Left renal pelvis (tissue), 4 donors: ENCODE data around the gene BDKRB2. TPM values are rescaled to one million over a fixed set of nuclear protein-coding genes. Genes with fewer than 3 reads are reported as not detected.

Source experiments
- DNase-seq, 4 donors: peaks; one replicate each; pipeline ENCODE4 v3.0.0-alpha.2; 2013; ENCODE audit warnings: low read depth in 4 of 4, low spot score in 3 of 4
- polyA plus RNA-seq, 4 donors: library from polyadenylated mRNA; unstranded; fragments of 120-200 nt; gene quantifications; one replicate each; pipeline ENCODE4 v1.2.1, GENCODE V29; 2013; ENCODE audit not compliant: insufficient read length in 4 of 4

Gene BDKRB2
- polyA plus RNA-seq: 1 to 10 TPM; 3.3 to 4.2 (median 3.4) TPM

DNA sequence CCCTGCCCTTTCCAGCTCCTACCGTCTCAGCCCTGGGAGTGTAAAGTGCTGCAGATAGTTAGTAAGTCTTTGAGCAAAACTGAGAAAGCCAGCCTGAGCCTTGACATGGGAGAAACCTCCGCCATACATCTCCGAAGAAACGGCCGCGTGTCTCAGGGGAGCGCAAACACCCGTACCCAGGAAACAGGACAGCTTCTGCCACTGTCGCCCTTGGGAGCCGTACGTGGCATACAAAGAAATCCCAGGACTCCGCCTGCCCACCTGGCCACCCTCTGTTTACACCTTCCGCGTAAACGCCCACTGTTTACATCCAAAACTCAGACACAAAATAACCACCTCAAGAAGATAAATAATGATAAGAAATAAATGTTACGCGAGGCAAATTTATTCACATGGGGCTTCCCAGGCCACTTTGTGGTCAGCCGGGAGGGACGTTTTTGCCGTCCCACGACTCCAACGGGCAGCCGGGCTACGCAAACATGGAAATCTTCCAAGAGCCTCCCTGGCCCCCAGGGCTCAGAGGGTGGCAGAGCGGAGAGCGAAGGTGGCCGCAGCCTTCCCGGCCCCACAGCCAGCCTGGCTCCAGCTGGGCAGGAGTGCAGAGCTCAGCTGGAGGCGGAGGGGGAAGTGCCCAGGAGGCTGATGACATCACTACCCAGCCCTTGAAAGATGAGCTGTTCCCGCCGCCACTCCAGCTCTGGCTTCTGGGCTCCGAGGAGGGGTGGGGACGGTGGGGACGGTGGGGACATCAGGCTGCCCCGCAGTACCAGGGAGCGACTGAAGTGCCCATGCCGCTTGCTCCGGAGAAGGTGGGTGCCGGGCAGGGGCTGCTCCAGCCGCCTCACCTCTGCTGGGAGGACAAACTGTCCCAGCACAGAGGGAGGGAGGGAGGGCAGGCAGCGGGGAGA, at the start of gene BDKRB2:
TSS of gene BDKRB2 (plus strand) at position 689 of the 908 bp plus-strand sequence. CDS start 32,269 bp downstream, outside the sequence.
- peak; percentile 66 to 84 (median 76) for DNase-seq

DNA sequence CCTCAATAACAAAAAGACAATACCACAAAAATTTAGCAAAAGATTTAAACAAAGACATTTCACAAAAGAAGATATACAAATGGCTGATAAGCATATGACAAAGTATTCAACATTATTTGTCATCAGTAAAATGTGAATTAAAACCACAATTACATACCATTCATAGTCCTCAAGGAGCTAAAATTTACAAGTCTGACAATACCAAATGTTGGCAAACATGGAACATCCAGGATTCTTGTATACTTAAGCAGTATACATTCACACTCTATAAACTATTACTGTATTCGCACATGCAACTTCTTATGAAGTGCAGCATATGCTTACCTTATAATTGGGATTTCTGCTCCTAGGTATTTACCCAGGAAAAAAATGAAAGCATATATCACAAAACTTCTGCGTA, 49.7 kb upstream of the BDKRB2 start:
- no peak for DNase-seq

DNA sequence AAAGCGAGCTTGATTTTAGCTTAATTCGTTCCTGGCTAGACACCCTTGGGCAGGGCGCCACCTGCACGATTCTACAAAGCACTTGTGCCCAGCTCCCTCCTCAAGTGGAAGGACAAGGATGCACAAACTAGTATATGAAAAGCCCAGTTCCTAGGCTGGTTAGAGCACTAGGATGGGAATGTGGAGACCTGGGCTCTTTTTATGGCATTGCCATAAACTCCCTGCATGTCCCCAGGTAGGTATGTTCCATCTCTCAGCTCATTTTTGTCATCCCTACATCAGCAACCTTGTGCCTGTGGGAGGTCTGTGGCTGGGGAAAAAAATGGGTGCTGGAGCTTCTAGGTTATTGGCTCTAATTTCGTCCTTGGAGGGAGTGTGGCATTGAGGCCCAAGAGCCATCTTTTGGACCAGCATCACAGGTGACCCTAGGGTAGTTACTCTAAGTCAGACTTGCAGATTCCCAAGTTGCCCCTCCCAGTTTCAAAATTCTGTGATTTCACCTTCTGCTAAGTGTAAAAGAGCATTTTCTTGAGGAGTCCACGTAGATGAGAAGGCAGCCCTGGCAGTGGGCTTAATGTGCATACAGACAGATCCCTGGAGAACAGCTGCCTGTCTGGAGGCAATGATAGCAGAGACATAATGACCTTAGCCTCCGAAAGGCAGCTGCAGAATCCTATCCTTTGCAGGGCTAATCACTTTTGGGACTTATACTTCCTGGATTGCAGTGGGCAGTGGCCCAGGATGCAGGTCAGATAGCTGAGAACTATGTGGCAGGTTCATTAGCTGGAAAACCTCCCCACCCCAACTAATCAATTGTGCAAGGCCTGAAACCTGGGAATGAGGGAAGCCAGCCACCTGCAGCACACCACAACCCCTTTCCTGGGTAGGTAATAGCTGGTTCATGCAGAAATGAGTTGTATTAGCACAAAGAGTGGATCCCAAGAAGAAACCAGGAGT, 47.6 kb upstream of the BDKRB2 start:
- no peak for DNase-seq

DNA sequence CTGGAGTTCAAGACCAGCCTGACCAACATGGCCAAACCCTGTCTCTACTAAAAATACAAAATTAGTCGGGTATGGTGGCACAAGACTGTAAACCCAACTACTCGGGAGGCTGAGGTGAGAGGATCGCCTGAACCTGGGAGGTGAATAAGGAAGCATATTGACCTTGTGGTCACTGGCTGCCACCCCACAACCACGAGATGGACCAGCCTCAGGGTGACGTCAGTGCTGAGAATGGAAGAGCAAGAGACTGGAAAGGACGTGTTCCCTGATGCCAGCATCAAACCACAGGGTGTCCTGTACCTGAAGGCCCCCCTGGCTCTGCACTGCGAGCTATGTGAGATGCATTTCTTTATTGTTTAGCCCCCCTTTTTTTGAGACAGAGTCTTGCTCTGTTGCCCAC, 45.9 kb upstream of the BDKRB2 start:
- no peak for DNase-seq

DNA sequence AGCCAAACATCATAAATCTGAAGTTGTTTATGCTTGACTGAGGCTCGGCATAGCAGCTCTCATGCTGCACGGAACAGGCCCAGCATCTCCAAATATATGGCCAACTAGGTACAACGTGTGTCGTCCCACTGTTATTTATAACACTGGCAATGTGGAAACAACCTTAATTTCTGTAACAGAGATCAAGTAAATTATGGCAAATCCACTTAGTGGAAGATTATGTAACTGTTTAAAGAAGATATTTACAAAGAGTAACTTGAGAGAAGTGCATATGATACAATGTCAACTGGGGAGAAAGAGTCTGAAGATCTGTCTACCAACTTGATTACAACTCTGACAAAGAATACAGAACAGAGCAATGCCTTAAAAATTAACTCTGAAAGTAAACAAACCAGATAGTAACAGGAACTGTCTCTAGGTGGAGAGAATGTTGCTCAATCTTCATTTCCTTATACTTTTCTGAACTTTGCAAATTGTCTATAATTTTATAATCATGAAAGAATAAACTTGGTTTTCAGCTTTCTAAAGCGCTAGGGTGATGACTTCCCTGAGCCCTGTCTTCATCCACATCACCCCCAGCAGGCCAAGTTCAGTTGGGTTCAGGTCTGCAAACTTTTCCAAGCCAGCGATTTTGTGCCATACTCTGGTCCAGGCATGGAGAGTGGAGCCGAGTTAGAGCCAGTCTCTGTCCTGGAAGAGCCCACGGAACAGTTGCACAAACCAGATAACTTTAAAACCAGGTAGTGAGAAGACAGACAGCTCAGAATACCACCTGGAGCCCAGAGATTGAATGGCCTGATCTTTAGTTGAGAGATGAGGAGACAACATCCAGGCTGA, 44.3 kb upstream of the BDKRB2 start:
- DNase-seq: no peak

DNA sequence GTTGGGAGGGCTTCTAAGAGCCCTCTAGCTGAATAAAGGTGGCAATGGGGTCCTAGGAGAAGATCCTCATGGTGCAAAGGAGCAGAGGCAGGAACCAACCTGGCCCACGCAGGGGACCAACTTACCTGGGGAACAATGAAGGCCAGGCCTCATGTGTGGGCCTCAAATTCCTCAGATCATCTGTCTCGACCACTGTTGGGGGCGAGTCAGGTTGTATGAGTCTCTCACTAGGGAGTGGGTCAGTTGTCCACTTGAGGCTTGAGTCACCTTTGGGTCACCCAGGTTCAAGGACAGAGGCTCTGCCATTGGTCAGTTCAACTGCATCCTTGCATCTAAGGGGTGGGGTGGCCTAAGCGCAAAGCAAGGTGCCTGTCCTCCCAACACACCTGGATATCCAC, 43.7 kb upstream of the BDKRB2 start:
- no peak for DNase-seq

DNA sequence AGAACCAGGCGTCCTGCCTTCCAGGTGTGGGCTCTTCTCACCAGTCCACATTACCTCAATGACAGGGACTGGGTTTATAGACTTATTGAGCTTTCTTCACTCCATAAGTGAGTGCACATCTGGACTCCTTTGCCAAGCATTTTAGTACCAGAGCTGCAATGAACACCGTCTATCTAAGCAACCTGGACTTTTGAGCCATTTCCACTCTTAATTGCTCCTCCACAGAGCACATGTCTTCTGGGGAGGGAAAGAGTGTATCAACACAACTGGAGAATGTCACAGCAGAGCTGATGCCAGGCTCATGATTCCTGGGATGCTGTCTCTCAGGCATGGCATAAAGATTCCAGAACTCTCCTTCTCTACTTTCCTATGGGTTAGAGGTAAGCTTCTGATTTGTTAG, 43.0 kb upstream of the BDKRB2 start:
- no peak for DNase-seq

DNA sequence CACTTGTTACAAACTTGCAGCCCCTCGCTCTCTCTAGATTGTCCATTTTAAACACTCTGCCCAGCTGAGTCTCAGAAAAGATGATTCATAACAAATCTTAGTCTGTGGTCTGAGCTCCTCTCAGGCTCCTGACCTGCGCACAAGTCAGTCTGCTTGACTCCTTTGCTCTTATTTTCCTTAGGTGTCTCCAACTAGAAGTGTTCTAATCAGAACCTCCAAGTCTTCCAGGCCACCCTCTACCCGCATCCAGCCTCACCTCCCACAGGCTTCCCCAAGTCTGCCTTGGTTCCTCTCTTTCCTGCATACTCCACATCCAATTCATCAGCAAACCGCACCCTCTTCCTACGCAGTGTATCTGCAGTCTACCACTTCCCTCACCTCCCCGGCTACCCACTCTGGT, 42.4 kb upstream of the BDKRB2 start:
- no peak for DNase-seq

DNA sequence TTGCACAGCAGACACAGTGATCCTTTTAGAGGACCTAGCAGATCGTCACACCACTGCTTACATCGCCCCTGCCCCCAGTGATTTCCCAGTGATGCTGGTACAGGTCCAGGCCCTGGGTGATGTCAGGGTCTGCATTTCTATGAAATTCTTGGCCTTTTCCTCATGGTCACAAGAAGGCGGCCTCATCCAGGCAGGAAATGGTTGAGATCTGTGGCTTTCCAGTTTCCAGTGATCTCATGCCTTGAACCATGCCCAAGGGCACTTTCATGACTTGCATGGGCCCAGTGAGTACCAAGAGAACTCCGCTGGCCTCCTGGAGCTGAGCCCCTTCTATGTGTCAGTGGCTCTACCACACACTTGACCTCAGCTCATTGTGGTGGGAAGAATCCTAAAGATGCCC, 41.9 kb upstream of the BDKRB2 start:
- DNase-seq: no peak

DNA sequence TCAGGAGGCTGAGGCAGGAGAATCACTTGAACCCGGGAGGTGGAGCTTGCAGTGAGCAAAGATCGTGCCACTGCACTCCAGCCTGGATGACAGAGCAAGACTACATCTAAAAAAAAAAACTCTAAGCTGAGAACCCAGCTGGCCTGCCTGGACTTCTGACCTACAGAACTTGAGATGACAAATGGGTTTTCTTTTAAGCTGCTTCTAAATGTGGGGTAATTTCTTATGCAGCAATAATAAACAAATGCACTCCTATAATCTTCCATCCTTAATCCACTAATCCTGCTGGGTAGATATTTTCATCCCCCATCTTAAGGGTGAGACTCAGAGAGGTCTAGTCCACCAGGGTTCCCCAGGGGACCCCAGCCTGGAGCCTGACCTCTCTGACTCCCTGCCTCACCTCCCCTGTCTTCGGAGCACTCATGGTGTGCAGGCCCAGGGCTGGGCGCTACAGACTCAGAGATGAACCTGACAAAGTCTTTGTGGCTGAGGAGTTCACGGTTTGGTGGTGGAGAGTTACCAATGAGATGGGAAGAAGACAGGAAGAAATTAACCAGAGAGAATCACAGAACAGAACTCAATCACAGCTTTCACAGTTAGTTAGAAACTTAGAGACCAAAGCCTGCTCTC, 39.7 kb upstream of the BDKRB2 start:
- DNase-seq: no peak

DNA sequence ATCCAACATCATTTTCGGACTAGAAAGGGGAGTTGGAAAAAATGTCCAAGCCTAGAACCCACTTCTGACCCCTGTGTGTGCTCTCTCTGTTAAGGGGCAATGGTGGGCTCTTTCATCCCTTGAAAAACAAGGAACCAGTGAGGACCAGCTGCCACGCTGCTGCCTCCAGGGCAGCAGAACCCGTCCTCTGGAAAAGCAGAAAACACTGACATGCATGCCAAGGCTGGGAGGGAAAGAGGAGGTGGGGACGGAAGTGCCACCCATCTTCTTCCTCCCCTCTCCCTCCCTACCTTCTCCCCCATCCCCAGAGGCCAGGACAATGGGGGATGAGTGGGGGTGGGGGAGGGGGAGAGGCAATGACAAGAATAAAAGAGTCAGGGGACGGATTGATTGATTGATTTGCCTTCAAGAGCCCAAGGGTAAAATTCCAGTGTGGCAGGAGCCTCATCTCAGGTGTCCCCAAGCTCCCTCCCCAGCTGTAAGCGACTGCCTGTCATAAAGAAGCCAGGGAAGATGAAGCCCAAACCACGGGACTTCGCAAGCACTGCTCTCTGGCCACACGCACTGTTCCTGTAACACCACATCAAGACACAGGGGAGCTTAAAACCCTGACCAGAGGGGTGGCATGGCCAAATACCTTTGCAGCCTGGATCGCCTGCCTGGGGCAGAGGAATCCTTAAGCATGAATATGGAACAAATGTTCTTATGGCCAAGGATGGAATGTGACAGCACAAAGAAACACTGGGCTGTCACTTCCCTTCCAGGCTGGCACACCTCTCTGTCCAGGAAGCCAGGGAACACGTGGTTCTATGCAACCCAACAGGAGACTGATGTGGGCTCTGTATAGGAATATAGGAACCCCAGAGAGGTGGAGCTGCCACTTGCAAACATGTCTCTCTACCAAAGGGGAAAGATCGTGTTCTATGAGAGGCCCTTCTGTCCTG, 38.9 kb upstream of the BDKRB2 start:
- DNase-seq: no peak

DNA sequence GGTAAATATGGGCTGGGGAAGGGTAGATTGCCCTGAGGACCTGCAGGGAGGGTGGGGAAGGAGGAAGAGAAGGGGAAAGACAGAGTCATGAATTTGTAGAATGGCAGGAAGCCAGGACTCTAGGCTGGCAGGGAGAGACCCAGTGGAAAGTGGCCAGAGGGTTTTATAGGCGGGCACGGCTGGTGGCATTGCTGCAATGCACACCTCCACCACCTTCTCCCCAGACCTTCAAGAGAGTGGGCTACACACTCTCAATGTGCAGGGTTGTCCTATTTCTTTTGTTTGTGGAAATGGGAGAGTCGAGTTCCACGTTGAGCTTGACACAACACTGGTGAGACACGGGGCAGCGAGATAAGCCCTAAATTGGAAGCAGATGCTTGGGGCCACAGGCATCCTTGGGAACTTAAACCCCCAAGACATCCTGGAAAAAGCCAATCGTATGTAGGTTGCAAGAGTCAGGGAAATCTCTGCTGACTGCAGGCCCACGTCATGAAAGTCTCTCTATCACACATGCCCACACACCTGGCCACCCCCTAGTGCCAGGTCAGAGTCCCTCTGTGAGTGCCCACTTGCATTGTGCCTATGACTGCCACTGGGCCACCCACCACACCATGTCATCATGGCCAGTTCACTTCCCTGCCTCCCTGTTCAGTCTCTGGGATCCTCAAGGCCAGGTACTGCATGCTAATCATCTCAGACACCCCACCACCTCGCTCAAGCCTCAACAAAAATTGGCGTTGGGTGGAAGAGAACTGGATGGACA, 38.0 kb upstream of the BDKRB2 start:
- DNase-seq: no peak

DNA sequence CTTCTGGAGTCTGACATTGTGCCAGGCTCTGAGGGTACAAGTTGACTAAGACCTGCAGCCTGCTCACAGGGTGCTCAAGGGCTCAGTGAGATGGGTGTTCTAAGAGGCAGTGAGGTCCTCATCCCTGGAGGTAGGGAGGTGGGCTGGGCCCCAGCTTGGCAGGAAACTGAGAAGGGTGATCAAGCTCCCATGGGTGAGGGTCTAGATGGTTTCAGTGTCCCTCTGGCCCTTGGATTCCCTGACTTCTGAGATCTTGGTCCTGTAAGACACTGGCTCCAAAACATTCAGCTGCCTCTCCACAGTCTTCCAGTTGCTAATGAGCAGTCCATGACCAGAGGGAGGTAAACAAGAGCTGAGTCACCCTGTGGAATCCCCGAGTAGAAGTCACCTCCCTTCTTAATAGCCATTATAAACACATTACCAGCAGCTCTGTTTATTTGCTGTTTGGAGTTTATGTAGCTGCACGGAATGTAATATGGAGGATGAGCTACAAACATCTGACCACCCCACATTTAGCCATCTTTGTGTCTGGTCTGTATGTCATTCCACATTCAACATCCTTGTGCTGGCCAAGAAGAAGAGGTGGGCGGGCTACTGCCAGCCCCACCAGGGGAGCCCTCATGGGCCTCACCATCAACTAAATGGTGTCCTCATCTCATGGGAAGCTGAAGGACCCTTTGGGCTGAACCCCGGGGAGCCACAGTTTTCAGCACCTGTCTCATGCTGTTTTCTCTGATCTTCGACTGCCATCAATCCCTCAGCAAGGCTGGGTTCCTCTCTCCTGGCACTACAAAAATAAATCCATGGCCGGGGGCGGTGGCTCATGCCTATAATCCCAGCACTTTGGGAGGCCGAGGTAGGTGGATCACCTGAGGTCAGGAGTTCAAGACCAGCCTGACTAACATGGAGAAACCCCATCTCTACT, 37.2 kb upstream of the BDKRB2 start:
- no peak for DNase-seq

DNA sequence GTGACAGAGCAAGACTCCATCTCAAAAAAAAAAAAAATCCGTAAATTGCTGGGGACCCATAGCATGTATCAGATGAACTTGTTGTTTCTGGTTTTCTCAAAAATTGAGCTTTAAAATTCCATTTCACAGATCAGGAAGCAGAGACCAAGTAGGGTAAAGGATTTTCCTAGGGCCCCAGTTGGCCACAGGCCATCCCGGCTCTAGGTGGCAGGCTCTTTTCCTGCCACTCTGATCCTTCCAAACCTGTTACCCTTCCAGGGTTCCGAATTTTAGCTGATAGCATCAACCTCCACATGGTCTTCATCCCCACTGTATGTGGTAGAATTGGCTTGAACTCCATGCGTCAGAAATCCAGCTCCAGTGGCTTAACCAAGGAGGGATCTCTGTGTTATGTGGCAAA, 36.1 kb upstream of the BDKRB2 start:
- no peak for DNase-seq

DNA sequence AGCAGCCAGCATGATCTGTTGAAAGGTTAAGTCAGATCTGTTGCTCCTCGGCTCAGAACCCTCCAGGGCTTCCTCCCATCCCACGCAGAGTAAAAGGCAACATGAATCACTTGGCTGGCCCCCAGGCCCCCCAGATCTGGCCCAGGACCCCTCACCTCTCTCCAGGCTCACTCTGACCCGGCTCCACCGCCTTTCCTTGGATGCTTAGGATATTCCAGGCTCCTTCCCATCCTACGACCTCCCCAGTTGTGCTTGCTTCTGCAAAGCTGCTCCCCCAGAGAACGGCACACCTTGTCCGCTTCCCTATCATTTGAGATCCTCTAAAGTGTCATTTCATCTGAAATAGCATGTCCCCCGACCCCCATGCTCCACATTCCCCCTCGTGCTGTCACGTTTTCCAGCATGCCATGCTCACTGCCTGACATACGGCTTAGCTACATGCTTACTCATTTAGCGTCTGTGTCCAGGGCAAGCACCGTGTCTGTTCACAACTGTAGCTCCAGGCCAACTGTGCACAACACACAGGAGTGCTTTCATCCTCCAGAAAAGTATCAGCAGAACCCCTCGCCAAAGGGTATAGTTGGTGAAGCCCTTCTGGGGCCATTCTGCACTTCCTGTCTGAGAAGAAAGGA, 33.6 kb upstream of the BDKRB2 start:
- no peak for DNase-seq

DNA sequence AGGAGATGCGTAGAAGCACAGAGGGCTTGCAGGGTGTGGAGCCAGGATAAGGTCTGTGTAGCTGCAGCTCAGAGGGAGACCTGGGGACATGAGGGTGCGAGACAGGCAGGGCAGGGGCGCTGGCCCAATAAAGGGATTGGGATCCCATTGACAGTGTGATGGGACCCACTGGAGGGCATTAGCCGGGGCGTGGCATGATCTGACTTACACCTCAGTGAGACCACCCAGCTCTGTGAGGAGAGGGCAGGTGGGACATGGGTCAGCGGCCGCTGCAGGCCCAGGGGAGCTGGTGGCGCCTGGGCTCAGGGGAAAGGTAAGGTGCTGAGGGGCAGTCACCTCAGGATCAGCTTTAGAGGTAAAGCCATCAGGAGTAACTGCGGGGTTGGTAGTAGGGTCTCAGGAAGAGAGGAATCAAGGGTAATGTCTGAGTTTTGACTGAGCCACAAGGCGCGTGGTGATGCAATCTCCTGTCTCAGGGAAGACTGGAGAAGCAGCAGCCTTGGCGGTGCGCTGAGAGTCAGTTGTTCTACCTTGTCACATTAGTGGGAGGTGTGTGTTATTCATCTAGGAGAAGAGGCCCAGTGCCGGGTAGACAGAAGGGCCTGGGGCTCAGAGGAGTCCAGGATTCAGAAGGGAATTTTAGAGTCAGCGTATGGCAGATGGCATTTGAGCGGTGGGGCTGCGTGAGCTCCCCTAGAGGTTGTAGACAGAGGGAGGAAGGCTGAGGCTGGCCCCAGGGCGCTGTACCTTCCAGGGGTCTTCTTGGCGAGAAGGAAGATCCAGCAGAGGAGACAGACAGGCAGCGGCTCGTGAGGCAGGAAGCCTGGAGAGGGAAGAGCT, 30.8 kb upstream of the BDKRB2 start:
- no peak for DNase-seq
